HG03378 (cell line): ENCODE measurements around the gene MYH7B.

Experiments used
- ATAC-seq: cut with Tn5 transposase; IDR thresholded peaks from one replicate; pipeline ENCODE4 v1.9.1; 2021; ENCODE audit warnings: mild to moderate bottlenecking, moderate library complexity; ENCODE audit not compliant: unreplicated experiment

MYH7B gene

GRCh38 chr20:35004051-35004725 lies 48.5 kb downstream of the MYH7B start:
- ATAC-seq = no peak

DNA sequence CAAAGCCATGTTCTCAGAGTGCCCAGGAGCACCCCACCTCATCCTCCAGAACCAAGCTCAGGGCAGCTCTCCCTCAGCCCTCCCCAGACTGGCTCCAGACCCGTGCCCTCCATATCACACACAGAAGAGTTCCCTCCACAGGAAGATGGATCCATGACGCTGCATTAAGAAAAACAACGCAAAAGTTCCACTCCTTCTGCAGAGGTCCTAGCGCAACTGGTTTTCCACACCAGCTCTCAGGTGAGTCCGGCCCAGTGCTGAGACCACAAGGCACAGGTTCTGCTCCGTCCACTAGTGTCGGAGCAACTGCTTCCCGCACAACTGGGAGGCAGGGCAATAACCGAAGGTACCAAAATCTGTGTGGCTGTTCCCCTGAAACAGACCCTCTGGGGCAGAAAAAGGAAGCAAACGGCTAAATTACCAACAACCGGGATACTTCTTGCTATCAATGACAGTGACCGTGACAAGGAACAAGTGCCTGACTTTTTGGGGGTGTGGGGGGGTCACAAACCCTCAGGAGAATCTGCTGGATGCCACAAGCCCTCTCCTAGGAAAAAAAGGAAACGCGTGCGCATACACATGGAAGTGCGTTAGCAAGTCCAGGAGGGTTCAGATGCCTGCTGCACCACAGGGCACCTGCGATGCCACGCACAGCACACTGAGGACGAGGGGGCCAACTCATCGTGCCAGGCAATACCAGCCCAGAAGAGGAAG lies 49.2 kb downstream of the MYH7B start:
- no peak for ATAC-seq
